OCI-M1 (cell line): ENCODE measurements around the gene GDF7.

Experiments used
- DNase-seq: peaks from one replicate; lab custom pipeline; 2025; lab: John Stamatoyannopoulos, UW

GDF7 gene

DNA sequence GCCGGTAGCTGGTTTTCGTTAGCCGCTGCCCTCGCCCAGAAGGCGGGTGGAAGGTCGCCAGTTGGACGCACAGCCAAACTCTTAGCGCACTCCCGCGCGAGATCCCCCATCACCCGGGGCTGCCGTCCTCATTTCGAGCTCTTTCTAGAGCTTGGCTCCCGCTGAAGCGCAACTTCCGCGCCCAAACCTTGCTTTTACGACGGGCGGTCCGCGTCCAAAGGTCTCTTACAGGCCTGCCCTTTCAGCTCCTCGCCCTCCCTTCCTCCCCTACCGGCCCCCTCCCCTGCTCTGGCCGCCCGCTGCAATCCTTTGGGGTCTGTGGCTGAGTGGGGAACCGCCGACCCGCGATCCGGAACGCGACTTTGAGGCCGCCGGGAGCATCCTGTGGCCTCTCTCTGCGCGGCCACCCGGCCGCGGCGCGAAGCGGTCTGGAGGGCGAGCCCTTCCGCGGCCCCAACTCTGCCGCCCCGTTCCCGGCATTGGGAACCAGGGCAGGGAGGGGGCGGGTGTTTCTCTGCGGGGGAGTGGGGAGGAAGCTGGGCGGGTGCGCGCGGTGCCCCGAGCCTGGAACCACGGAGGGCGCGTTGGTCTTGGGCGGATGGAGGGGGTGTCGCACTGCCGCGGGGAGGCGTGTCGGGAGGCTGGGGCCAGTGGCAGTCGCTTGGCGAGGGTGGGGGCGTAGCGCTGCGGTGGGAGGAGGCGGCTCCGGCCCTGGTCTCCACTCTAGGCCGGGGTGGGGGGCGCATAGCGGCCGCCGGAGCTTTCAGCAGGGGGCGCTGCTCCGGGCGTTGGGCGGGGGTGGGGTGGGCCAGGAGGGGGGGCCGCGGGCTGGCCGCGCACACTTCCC is at the start of gene GDF7:
GDF7 (plus strand) TSS at position 841 of the 847 bp plus-strand sequence. CDS start 96 bp downstream, outside the sequence.
- DNase-seq: no peak

DNA sequence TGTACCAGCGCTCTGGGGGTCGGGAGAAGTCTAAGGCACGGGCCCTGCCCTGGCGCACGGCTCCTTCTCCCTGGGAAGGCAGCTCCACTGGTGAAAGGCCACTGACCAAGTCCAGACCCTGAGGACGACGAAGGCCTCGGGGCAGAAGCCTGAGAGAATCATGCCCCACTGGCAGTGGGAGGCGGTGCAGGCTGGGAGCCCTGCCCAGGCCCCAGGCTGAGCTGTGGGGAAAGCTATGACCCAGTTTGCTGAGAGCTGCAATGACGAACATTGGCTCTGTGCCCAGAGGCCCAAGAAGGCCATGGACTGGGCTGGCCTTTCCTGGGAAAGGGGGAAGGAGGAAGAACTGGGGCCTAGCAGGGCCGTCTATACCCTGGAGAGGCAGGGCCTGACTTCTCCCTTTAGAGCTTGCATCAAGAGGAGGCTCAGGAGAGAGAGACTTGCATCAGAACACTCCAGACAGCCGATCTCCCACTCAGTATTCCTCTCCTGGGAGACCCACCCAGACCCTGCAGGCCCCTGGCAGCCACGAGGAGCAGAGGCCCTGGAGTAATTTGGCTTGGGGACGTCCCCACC is 49.0 kb upstream of the GDF7 start:
- peak; percentile 48 for DNase-seq

DNA sequence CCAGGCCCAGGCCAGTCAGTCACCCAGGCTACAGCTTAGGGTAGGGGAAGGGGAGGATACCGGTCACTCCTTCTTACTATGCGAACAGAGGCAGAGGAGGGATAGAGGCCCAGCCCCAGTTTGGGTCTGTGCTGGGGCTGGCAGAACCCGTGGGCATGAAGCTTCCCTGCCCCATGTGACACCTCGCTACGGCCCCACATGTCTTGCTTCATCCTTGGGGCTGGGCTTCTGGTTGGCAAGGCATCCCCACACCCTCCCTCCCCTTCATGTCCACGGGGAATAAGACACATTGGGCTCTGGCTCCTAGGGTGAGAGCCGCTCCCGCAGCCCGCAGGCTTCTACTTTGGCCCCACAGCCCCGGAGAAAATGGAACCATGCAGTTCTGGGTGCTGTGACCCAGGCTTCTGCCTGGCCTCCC is 48.5 kb upstream of the GDF7 start:
- DNase-seq: no peak

DNA sequence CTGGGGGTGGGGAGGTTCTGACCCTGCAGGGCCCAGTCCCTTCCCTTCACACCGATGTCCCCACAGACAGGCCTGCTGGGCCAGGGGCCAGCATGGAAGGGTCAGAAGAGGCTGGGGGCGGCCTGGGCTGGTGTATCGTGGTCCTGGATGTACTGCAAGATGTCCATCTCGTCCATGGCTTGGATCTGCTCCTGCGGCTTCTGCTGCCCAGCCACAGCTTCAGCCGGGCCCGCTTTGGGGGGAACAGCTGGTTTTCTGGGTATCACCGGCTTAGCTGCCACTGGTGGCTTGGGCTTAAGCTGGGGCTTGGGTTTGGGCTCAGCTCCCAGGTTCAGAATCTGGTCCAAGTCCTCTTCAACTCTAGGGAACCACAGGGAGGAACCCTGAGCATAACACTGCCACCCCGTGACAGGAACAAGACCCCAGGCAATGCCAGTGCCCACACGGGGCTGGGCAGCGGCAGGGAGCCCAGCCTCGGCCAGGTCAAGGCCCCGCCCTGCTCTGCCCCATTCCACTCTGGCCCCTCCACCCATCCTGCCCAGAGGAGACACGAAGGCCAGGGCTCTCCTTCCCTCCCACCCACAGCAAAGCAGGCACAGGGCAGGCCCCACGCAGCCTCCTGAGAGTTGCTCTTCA is 47.9 kb upstream of the GDF7 start:
- no peak for DNase-seq

DNA sequence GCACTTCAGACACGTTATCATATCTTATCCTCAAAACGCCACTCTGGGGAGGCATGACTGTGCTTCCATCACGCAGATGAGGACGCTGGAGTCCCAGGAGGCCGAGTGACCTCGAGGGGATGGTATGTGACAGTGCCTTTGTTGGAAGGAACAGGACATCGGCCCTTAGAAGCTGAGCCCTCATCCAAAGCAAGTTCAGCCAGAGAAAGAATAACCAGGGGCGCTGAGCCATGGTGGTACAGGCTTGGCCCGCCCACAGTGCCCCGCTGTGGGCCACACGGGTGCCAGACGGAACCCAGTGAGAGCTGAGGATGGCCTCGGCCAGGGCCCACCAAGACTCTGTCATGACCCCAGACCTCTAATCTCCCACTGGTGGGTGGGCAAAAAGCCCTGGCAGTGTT is 47.3 kb upstream of the GDF7 start:
- DNase-seq: no peak

DNA sequence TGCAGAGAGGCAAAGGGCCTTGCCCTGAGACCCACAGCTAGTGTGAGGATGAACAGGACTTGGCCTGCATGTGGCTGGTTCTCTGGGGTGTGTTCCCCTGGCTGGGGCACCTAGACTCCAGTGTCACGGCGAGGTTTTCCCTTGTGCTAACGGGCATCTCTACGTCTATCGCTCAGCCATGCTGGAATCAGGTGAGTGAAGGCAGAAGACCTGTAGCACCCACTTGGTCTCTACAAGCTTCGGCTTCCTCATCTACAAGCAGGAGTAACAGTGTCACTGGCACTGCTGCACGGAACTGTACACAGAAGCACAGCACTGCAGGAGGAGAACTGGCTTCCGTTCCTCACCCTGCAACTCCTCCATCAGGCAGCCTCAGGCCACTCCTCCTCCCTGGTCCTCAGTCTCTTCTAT is 46.7 kb upstream of the GDF7 start:
- no peak for DNase-seq

DNA sequence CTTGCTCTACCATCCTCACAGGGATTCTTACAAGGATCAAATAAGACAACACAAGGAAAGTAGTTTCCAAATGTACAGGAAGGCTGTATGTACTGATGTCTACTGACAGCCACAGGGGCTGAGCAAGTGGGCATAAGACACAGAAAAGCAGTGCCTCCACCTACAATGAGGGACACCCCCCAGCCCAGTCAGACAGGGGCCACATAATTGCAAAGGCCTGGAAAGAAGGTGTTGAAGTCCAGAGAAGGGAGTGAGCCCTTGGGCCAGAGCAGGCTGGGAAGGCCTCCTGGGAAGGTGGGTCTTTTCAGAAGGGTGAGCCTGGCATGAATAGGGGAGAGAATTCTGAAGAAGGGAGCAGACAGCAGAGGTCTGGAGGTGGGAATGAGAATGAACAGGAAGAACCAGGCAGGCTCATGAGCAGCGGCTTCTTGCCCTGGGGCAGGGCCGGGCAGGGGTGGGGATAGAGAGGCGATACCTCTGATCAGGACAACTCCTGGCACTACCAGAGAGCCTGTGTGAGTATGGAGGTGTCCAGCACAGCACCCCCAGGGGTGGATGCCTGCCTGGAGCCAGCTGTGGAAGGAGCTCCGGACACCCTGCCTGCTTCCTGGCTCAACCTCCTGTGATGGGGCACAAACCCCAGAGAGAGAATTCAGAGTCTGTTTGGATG is 46.1 kb upstream of the GDF7 start:
- no peak for DNase-seq

DNA sequence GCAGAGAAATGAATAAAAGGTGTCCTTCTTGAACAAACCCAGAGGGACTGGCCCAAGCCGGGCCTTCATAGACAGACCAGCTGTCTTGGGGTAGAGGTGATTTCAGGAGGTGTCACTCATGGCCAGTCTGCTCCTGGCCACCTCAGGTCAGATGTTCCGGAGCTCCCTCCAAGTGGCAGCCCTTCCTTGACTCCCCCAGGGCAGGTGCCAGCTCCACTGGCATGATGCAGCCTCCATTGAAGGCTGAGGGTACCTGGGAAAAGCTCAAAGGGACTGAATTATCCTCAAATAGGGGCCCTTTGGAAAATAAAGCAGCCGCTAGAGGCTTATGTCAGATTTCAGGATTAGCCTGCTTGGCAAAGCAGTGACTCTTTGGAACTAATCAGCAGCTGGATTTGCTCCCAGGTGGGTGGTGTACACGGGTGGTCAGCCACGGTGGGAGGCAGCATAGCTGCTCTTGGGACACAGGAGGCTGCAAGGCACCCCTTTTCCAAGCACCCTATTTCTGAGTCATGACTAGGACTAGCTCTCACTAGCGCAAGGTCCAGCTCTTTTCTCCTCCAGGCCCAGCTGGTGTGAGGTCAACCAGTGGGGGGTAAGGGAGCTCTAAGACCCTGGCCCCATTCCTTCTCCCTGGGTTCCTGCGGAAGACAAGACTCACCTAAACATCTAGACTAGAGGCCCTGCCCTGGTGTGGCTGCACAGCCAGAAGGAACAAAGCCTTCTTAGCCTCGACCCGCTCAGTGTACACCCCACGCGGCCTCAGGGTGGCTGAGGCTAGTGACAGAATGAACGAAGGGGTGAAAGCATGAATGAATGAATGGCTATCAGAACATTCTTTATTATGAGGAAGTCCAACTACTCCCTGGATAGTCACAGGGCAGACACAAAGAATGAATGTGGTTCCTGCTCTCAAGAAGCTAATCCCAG is 45.3 kb upstream of the GDF7 start:
- no peak for DNase-seq

DNA sequence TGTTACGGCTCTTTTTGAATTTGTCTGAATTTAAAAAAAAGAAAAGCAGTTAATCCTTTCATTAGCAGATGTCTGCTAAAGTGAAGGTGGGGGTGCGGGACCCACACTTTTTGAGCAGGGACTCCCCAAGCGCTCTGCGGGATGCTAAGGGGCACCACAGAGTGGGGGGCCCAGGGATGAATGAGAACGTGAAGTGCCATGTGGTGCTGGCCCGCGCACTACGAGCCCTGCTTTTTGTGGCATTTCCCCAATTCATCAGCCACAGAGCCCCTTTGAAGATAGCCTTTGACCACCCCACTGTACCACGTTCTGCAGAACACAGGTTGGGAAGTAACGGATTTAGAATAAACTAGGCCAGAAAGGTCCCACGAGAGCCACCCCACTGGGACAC is 44.7 kb upstream of the GDF7 start:
- DNase-seq: no peak

DNA sequence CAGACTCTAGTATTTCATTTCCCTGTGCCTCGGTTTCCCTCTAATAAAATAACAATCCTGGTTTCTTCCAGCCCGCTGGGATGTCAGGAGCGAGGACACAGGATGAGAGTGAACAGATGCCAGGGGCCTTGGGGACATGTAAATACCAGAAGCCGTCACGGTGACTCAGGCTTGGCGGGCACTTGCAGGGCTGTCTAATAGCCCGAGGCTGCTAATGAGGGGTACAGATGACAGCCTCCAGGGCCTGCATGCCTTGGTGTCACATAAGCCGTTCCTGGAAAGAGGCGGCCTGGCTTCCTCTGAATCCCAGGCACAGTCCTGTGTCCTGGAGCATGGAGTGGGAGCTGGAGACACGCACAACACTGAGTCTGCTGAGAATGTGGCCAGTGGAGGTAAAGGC is 44.2 kb upstream of the GDF7 start:
- DNase-seq: no peak

DNA sequence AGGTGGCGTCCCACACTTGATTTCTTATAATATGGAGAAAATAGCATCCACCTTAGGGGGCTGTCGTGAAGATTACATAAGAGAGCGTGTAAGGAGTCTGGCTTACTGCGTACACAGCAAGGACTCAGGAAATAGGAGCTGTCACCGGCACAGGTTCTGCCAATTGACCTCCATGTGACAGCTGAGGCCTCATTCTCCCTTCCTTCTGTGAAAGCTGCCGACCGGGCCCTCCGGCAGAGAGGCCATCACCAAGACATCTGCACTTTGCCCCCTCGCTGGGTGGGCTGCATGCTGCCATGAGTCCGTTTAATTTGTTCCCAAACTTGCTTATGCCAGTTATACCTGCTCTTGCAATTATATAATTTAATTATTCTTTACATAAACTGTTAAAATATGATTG is 43.7 kb upstream of the GDF7 start:
- DNase-seq: no peak

DNA sequence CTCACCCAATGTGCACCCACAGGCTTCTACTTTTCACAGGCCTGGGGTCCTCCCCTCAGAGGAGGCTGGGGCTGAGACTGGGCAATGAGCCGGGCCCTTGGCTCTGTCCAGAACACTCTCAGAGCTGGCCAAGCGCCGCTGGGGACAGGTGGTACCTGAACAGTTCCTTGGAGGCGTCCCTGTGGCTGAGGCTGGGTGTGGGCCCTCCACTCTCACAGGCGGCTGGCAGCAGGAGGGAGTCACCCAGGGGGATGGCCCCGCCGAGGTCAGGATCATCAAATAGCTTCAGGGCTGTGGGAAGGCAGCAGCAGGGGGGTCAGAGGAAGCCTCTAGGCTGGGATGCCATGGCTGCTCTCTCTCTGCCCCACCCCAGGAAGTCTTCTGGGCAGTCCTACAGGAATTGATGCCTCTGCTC is 43.2 kb upstream of the GDF7 start:
- DNase-seq: no peak

DNA sequence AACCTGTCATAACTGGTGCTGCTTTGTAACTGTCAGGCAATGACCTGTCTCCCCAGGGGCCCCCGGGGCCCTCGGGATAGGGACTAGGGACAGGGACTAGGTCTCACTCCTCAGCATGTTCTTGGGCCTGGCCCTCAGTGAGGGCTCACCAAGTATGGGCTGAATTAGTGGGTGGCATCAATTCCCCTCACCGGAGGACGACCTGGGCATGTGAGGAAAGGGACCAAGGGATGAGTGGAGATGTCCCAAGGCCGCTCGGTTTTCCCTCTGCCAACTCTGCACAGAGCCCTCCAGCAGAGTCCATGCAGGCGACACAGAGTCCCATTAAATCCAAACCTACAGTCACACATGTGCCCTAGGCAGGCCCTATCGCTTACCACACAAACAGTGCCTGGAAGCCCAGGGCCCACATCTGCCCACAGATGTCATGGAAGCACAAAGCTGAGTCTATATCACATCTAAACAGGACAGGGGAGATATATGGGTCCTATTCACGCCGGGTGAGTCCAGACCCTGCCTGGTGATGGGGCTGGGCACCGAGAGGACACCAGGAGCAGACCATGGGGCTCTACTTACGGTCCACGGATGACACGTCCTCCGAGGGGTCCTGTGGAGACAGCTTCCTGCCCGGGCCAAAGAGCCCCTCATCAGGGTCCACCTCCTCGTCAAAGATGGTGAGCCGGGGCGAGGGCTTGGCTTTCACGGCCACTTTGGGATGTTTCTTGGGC is 42.6 kb upstream of the GDF7 start:
- DNase-seq: no peak

DNA sequence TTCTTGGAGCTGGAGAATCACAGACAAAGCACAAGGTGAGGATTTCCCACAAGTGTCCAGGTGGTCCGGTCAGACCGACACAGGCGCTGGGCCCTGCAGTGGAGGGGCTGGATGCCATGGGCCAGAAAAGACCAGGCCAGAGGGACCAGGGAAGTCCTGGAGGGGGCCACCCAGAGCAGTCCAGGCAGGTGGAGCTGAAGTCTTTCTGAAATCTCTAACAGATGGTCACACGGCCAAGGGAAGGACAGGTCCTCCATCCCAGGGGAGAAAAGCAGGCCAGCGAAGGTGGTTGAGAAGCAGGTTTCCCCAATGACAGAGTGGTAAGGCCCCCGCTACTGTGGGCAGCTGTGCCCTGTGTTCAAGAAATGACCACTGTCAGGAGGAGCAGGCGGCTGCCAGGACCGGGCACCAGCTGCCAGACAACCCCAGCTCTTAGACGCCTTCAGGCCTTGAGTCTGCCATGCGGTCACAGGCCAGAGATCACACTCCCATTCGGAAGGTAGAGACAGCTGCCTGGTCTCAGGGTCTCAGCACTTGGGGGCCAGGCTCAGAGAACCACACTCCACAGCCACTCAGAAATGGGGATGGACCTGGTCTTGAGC is 42.0 kb upstream of the GDF7 start:
- no peak for DNase-seq

DNA sequence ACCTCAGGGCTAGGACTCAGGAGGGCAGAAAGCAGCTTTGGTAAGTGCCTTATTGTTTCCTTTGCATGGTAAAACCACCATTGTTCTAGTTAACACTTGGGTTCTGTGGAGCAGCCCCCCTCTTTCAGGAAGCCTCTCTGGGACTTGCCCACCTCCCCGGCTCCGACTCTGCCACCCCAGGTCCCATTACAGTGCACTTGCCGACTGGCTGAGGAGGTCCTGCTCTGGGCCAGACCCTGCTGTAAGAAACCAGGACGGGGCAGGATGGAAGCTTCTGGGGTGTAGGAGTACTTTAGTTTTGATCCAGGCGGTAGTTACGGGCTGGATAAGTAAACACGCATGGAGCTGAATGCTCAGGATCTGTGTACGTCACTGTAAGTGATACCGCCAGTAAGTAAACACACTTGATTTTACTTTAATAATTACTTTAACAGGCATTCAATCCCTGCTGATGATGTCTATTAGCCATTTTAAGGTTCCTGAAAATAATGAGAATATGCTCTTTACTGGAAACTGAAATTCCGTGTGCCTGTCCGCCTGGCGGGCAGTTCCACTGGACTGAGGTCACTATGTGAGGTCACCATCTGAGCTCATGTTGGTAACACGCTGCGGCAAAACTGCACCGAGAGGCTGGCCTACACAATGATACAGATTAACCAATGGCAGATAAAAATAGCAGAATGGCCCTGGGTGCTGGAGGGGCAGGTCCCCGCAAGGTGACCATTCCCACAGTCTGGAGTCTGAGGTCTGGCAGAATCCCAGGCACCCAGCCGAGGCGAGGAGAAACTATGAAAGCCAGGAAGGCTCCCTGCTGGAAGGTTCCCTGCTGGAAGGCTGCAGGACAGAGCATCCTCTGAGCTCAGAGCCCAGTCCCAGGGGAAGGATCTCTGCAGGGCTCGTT is 41.2 kb upstream of the GDF7 start:
- DNase-seq: no peak

DNA sequence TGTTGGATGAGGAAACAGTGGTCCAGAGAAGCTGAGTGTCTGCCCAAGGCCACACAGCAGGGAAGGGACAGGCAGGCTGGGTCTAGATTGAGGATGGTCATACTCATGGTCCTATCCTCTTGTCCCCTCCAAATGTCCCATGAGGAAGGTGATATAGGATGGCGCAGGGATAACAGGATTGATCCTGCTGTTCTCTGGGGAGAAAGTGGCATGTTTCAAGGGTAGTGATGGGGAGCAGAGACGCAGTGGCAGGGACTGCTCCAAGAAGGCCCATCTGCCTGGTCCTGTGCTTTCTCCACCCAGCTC is 40.6 kb upstream of the GDF7 start:
- DNase-seq: no peak

DNA sequence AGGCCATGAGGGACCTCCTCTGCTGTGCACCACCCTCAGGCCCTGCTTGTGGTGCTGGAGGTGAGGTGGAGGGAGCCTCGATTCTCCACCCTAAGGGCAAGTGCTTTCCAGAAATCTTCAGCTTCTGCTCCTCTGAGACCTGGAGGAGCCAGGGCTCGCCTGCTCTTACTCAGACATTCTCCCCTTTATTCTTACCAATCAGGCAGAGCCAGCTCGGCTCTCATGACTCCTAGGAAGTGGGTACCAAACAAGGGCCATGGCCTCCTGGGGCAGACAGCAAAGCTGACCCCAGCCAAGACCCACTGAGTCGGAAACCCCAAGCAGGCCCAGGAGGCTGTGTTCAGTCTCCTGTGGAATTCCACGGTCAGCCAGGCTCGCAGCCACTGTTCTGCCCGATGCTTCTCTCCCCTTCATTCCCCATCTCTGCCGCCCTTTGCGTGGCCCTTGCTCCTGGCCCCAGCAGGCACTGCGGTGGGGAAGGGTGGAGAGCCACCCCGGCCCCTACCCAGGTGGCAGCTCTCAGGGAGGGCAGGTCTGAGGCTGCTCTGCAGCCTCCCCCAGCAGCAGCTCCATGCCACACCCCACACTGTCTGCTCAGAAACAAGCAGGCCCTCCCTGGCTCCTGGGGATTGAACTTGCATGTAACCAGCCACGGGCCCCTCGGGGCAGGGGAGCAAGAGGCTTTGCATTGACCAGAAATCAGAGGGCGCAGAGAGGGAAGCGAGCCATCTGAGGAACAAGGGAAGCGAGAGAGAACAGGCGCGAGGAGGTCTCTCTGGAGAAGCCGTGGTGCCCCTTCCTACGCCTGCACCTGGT is 40.0 kb upstream of the GDF7 start:
- no peak for DNase-seq

DNA sequence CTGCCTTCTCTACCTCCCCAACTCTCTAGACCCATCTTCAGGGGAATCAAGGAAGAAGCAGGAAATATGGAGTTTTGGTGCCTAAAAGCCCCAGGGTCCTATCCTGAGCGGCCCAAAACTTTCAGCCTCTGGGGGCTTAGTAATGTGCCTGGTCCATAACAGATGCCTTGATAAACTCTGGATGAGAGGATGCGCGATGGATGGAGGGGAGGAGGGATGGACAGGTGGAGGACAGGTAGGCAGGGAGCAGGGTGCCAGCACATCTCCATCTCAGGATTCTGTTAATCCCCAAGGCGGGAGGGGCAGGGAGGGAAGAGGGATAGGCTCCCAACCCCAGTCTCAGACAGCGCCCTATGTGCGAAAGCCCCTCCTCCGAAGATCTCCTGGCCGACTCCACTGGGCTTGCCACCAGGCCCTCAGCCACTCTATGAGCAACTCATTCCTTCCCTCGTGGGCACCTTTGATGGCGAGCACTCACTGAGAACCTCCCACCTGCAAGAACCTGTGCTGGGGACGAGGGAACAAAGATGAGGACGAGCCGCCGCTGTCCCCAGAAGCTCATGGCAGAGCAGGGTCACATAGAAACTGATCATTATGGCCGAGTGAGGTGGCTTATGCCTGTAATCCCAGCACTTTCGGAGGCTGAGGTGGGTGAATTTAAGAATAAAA is 39.1 kb upstream of the GDF7 start:
- no peak for DNase-seq
